Right renal pelvis (tissue), 4 donors: ENCODE measurements around the gene LTBP4. TPM values are rescaled to one million over a fixed set of nuclear protein-coding genes. Genes with fewer than 3 reads are reported as not detected.
A peak's percentile ranks its signal among the peaks of the same experiment; 100 is the strongest.

Source experiments
- DNase-seq, 4 donors: peaks; one replicate each; pipeline ENCODE4 v3.0.0-alpha.2; 2013; ENCODE audit warnings: low read depth in 4 of 4, low spot score in 3 of 4, missing footprints in 1 of 4
- polyA plus RNA-seq, 4 donors: library from polyadenylated mRNA; unstranded; fragments of 120-200 nt; gene quantifications; one replicate each; pipeline ENCODE4 v1.2.1, GENCODE V29; 2013; ENCODE audit not compliant: insufficient read length in 4 of 4

LTBP4 gene
- polyA plus RNA-seq, 4 donors, result 186 to 366 (median 197) TPM

GRCh38 chr19:40596608-40597328 lies 4.4 kb upstream of the LTBP4 start:
- DNase-seq, result no peak

- DNase-seq, result no peak
Measured at GRCh38 chr19:40597329-40597838, 3.8 kb upstream of the LTBP4 start.

GRCh38 chr19:40598121-40598917 lies 2.9 kb upstream of the LTBP4 start:
- DNase-seq, result peak in 2 of 4 donors; percentile 88 to 97

GRCh38 chr19:40598918-40599307 lies 2.3 kb upstream of the LTBP4 start:
- no peak for DNase-seq

- DNase-seq, result no peak
Measured at GRCh38 chr19:40599331-40599901, 1.8 kb upstream of the LTBP4 start.

GRCh38 chr19:40599902-40600569 lies 1.1 kb upstream of the LTBP4 start:
- DNase-seq, result no peak

GRCh38 chr19:40600570-40601133 lies 517 bp upstream of the LTBP4 start:
- DNase-seq, result no peak

- no peak for DNase-seq
Measured at GRCh38 chr19:40603071-40603388, 1.9 kb downstream of the LTBP4 start.

- peak; percentile 93 to 97 (median 96) for DNase-seq
Measured at GRCh38 chr19:40603389-40604170, 2.4 kb downstream of the LTBP4 start.

- DNase-seq, result no peak
Measured at GRCh38 chr19:40604171-40604646, 3.0 kb downstream of the LTBP4 start.

- DNase-seq, result no peak
Measured at GRCh38 chr19:40604647-40605215, 3.6 kb downstream of the LTBP4 start.

- no peak for DNase-seq
Measured at GRCh38 chr19:40605216-40605971, 4.2 kb downstream of the LTBP4 start.

- no peak for DNase-seq
Measured at GRCh38 chr19:40607311-40608239, 6.4 kb downstream of the LTBP4 start.

GRCh38 chr19:40608240-40608621 lies 7.1 kb downstream of the LTBP4 start:
- no peak for DNase-seq

- no peak for DNase-seq
Measured at GRCh38 chr19:40608957-40609356, 7.8 kb downstream of the LTBP4 start.

GRCh38 chr19:40609561-40610395 lies 8.6 kb downstream of the LTBP4 start:
- no peak for DNase-seq
